HG02642 (cell line): Measurements from ENCODE around the gene KLF16.
"Not testable (repeated sequence)": the region's sequence is repeated elsewhere in the genome, so short reads cannot be mapped to it uniquely, and the experiment has no call there.

ENCODE experiments used
- ATAC-seq: cut with Tn5 transposase; IDR thresholded peaks from one replicate; pipeline ENCODE4 v1.9.1; 2021; ENCODE audit warnings: mild to moderate bottlenecking; ENCODE audit not compliant: unreplicated experiment, poor library complexity

KLF16 gene

GRCh38 chr19:1884719-1885334 lies 21.4 kb upstream of the KLF16 start:
- ATAC-seq: peak; percentile 24

DNA sequence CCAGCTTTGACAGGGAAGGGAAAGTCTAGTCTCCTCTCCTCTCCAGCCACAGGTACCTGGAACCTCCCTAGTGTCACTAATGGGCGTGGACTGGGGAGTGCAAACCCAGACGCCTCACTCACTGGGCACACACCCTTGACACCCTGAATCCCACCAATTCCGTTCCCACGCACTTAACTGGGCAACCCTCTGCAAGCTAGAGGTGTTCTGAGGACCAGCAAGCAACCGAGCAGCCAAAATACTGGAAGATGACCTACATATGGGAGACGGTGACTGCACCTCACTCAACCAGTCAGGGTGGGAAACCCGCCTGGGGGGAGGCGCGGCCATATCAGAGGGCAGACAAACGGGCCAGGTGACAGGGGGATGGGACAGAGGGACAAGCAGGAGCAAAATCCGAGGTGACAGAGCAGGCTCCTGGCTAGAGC lies 20.9 kb upstream of the KLF16 start:
- ATAC-seq: no peak

DNA sequence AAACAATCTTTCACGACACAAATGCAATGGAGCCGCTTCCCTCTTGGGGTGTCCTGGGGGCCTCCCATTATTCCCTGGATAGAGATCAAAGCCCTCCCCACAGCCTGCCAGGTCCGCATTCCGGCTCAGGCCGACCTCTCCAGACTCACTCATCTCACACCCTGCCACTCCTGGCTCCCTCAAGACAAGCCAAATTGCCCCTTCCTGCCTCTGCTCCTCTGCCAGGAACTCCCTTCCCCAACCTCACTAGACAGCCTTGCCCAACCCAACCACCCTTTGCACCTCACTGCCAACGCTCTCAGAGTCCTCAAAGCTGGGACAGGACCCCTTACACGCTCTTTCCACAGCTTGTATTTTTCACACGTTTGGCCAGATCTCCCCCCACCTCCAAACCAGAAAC lies 20.4 kb upstream of the KLF16 start:
- no peak for ATAC-seq

GRCh38 chr19:1882786-1883692 lies 19.7 kb upstream of the KLF16 start:
- no peak for ATAC-seq

DNA sequence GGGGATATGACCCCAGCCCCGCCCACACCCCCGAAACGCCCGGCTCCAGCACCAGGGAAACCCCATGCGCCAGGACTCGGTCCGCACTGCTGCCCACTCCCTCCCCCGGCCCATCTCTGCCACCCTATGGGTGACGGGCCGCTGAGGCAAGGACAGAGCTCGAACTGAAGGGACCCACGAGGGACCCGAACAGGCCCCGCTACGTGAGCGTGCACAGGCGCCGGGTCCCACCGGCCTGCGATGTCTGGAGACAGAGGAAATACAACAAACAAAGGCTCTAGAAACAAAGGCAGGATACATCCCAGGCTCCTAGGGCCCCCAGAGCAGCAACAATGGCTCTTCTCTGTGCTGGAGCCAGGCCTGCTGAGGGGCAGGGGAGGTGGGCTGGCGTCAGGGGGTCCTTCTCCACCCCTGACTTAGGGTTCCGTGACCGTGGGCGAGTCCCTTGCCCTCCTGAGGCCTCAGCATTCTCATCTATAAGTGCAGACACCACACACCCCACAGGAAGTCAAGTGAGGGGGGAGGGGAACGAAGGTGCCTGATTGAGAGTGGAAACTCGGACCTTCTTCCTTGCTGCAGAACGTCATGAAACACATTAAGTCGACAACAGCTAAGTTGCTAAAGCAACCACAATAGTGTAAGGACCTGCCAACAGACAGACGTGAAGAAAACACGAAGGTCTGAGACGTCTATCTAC lies 18.9 kb upstream of the KLF16 start:
- no peak for ATAC-seq

GRCh38 chr19:1881393-1882088 lies 18.2 kb upstream of the KLF16 start:
- ATAC-seq: not testable (repeated sequence)

DNA sequence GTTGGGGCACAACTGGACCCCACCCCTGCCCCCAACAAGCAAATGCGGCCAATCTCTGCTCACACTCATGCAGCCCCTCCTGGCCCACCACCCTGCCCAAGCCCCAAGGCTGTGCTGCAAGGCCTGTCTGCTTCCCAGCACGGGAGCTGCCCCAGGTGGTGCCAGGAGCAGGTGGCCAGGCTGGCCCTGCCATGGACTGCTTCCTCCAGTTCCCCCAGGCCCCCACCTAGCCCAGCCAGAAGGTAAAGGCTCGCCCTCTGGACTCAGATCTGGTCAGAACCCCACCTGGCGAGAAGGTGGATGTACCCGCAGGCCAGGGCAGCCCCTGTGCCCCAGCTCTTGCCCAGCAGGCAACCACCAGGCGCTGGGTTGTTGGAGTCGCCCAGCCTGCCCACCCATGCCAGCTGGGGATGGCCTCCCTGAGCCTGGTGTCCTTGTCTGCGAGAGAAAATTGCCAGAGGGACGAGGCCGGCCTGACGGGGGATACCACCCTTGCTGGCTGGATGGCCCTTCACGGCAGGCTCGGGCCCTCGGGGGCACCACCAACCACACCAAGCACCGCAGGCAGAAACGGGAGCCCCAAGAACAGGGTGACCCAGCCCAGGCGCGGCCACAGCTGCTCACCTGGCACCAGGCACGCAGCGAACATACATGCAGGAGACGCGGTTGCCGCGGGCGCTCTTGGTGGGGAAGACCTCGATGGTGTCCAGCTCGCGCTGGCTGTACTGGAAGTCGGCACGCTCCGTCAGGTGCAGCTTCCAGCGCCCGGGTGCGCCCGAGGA lies 17.4 kb upstream of the KLF16 start:
- no peak for ATAC-seq

DNA sequence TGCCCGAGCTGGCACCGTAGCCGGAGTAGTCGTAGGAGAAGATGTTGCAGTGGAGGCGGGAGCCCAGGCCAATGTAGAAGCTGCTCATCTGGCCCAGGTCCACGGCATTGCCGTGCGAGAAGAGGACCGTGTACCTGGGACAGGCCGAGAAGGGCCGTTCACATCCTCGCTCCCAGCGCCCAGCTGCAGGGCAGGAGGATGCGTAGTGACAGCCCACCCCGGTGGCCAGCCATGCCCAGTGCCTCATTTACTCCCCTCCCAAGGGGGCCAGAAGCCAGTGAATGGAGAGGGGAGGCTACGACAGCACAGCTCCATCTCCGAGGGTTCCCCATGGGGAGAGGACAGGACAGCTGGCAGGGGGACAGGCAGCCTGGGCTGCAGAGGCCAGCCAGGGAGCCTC lies 16.6 kb upstream of the KLF16 start:
- not testable (repeated sequence) for ATAC-seq

- ATAC-seq: not testable (repeated sequence)
Measured at GRCh38 chr19:1878583-1878982, 15.2 kb upstream of the KLF16 start.

- ATAC-seq: not testable (repeated sequence)
Measured at GRCh38 chr19:1877280-1877660, 13.9 kb upstream of the KLF16 start.

DNA sequence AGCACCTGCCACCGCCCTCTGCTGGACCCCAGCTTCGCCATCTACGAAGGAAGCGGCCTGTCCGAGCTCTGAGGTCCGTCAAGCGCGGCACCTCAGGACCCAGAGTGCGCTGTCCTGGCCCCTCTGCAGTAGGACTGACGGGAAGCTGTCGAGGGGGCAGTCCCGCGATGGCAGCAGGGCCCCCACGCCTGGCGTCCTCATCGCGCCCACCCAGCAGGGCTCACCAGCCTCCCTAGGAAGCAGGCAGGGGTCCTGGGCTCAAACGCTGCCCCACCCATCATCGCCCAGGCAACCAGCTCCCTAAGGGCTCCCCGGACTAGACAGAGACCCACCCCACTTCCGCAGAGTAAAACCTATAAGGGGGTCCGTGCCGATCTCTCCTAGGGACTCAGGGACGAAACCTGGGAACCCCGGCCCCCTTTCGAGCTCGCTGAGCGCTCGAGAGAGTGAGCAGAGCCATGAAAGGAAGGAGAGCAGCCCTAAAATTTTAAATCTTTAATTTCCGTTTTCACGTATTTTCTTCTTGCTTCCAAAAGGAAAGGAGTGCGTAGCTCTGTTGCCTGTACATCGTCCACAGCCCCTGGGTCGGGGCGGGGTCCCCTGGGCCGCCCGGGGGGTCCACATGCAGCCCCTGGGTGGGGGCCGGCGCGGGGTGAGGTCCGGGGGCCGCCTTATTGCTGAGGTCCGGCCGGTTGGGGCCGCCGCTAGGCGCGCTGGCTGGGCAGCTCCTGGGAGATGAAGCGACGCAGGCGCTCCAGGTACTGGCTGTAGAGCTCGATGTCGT lies 13.3 kb upstream of the KLF16 start:
- ATAC-seq: peak; percentile 8

- peak; percentile 86 for ATAC-seq
Measured at GRCh38 chr19:1875646-1876495, 12.5 kb upstream of the KLF16 start.

DNA sequence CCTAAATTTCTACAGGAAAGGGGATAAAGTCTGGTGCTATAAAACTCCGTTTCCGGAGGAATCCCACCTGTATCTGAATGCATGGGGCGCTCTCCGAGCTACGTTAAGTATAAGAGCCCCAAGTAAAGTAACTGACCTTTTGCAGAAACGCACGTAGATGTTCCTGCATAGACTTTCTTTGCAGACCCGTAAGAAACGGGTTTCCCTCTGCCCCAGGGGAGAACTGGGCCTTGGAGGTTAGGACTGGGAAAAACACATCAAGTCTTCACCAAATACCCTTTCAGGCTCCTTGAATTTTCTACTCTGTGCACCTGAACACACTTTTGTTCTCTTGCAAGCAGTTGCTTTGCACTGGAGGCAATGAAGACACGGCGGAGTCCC lies 11.9 kb upstream of the KLF16 start:
- not testable (repeated sequence) for ATAC-seq

GRCh38 chr19:1874554-1875185 lies 11.3 kb upstream of the KLF16 start:
- no peak for ATAC-seq

- ATAC-seq: no peak
Measured at GRCh38 chr19:1873524-1874473, 10.4 kb upstream of the KLF16 start.

DNA sequence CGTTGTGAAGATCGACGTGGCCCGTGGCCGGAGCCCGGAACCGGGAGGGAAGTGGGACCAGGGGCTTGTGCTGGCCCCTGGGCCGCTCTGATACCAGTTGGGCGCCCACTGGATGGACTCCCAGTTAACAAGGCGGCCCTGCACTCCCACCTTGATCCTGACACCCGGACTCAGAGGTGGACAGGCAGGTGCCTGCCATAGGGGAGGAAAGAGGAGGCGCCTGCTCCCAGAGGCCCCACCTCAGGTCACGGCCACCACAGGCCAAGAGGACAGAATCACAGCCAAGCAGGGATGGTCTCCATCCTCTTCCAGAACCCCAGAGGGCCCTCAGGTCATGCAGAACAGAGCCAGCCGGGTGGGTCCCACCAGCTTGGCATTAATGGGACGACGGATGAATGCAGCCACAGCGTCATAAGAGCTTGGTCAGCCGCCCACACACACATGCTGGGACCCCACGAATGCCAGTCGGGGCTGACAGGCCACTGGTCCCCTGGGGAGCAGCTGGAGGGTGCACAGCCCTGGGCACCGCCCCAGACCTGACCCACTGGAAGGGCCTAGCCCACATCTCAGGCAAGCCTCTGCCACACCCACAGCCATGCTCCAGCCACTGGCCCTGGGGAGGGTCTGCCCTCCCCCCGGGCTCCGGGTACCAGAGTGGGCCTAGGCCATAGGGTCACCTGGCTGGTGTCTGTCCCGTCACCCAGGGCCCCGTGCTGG lies 9.6 kb upstream of the KLF16 start:
- no peak for ATAC-seq
